Fibroblast of lung (primary cell): ENCODE results near the gene SPC24. TPM values are rescaled to one million over a fixed set of nuclear protein-coding genes. Genes with fewer than 3 reads are reported as not detected.

Source experiments
- DNase-seq, 2 donors: peaks; one replicate each; pipeline versions ENCODE4 v3.0.0 to v3.0.0-alpha.2; 2010; ENCODE audit warnings: low read depth in 2 of 2
- H2AFZ ChIP-seq: 2 replicates; pipeline ENCODE4 v1.5.1; 2012; ENCODE audit warnings: low read length, control low read depth, inconsistent platforms
- H3K27ac ChIP-seq: 2 replicates; pipeline ENCODE4 v1.5.1; 2011; ENCODE audit warnings: low read length, control low read depth; ENCODE audit not compliant: insufficient read depth
- H3K27me3 ChIP-seq: 2 replicates; pipeline ENCODE4 v1.5.1; 2011; ENCODE audit warnings: mild to moderate bottlenecking, low read length; ENCODE audit not compliant: control insufficient read depth, insufficient read depth
- H3K36me3 ChIP-seq: 2 replicates; pipeline ENCODE4 v1.5.1; 2011; ENCODE audit warnings: low read length; ENCODE audit not compliant: control insufficient read depth, insufficient read depth
- H3K4me1 ChIP-seq: 2 replicates; pipeline ENCODE4 v1.5.1; 2011; ENCODE audit warnings: low read length; ENCODE audit not compliant: control insufficient read depth, insufficient read depth; ENCODE audit errors: extremely low read depth
- H3K4me2 ChIP-seq: 2 replicates; pipeline ENCODE4 v1.5.1; 2011; ENCODE audit warnings: low read length, control low read depth; ENCODE audit not compliant: insufficient read depth; ENCODE audit errors: extremely low read depth
- H3K4me3 ChIP-seq, 4 experiments: fragments of 200-600 bp in 1 of 4; sonication (generic) in 1 of 4; replicated peaks in 1 of 4; 2 replicates each; pipeline ENCODE4 v1.5.1; 2011 to 2016; ENCODE audit warnings: low read length in 4 of 4, low read depth in 3 of 4, mild to moderate bottlenecking in 3 of 4, control low read depth in 2 of 4, inconsistent platforms in 1 of 4, mixed read lengths in 1 of 4; ENCODE audit not compliant: insufficient read depth in 1 of 4; ENCODE audit errors: control extremely low read depth in 1 of 4
- H3K79me2 ChIP-seq: 2 replicates; pipeline ENCODE4 v1.5.1; 2012; ENCODE audit warnings: mild to moderate bottlenecking, low read length, inconsistent platforms; ENCODE audit not compliant: control insufficient read depth, insufficient read depth
- H3K9ac ChIP-seq: 2 replicates; pipeline ENCODE4 v1.5.1; 2011; ENCODE audit warnings: mild to moderate bottlenecking, low read length, control low read depth; ENCODE audit not compliant: insufficient read depth
- H3K9me3 ChIP-seq: 2 replicates; pipeline ENCODE4 v1.5.1; 2012; ENCODE audit warnings: low read depth, low read length; ENCODE audit not compliant: control insufficient read depth, insufficient read depth
- H4K20me1 ChIP-seq: 2 replicates; pipeline ENCODE4 v1.5.1; 2011; ENCODE audit warnings: low read length; ENCODE audit not compliant: control insufficient read depth, insufficient read depth; ENCODE audit errors: extremely low read depth
- CTCF ChIP-seq, 2 donors: IDR thresholded peaks in 1 of 2; conservative IDR thresholded peaks in 1 of 2; 1 replicate in 1 of 2; 2 replicates in 1 of 2; pipeline ENCODE4 v1.5.1; 2011 to 2012; ENCODE audit warnings: low read length in 2 of 2, control low read depth in 1 of 2, inconsistent platforms in 1 of 2, low read depth in 1 of 2, mild to moderate bottlenecking in 1 of 2
- EZH2 ChIP-seq: IDR thresholded peaks from 2 replicates; pipeline ENCODE4 v1.5.1; 2012; ENCODE audit warnings: low read length, control low read depth, mild to moderate bottlenecking; ENCODE audit errors: missing control alignments
- polyA plus RNA-seq, 2 donors: library from polyadenylated mRNA; depleted of rRNA in 1 of 2; stranded (reverse) in 1 of 2; unstranded in 1 of 2; fragments of >200 nt; gene quantifications; 2 replicates each; pipeline ENCODE4 v1.2.1, GENCODE V29; 2011 to 2012; ENCODE audit warnings: missing spikeins in 1 of 2
- total RNA-seq: library from RNA; depleted of rRNA; stranded (reverse); fragments of >200 nt; gene quantifications from 2 replicates; pipeline ENCODE4 v1.2.1, GENCODE V29; 2014

Gene SPC24
- total and polyA plus RNA-seq, 2 donors (not counting 1 experiment from before 2014, with no cell fraction given) = 8.1 to 32.0 TPM

GRCh38 chr19:11198769-11199424, 43.3 kb upstream of the SPC24 start:
- Histone ChIP-seq H3K79me2 (peaks cover 34% of the 10 kb centered on the region), H2AFZ (no peak overlapping the region), H3K4me3 (no peak overlapping the region), H3K9ac (no peak overlapping the region), H4K20me1 (no peaks in the 10 kb centered on the region), H3K9me3 (no peaks in the 10 kb centered on the region), H3K27ac (no peak overlapping the region), H3K27me3 (no peaks in the 10 kb centered on the region), H3K36me3 (peaks cover 9% of the 10 kb centered on the region), H3K4me2 (no peak overlapping the region), H3K4me1 (peaks cover 24% of the 10 kb centered on the region)
- no peak for TF ChIP-seq EZH2
- TF ChIP-seq CTCF (conservative IDR thresholded peaks at IDR 0.05 in 1 of 2, IDR thresholded peaks at IDR 0.05 in 1 of 2; ENCODE audit: low read depth in 1 of 2, low read length in 2 of 2) = no peak
- no peak for DNase-seq

GRCh38 chr19:11198175-11198534, 42.6 kb upstream of the SPC24 start:
- Histone ChIP-seq H3K9ac (no peak overlapping the region), H3K4me2 (peak overlapping the region; percentile 35), H4K20me1 (no peaks in the 10 kb centered on the region), H3K4me3 (peak overlapping the region in 1 of 4 experiments; percentile 94), H3K27me3 (no peaks in the 10 kb centered on the region), H3K79me2 (peaks cover 41% of the 10 kb centered on the region), H3K27ac (peak overlapping the region; percentile 34), H3K9me3 (no peaks in the 10 kb centered on the region), H2AFZ (no peak overlapping the region), H3K4me1 (peaks cover 23% of the 10 kb centered on the region), H3K36me3 (peaks cover 16% of the 10 kb centered on the region)
- no peak for TF ChIP-seq CTCF (conservative IDR thresholded peaks at IDR 0.05 in 1 of 2, IDR thresholded peaks at IDR 0.05 in 1 of 2; ENCODE audit: low read depth in 1 of 2, low read length in 2 of 2)
- no peak for TF ChIP-seq EZH2
- no peak for DNase-seq

GRCh38 chr19:11197291-11198174, 42.0 kb upstream of the SPC24 start, which contains the start of gene KANK2:
Gene KANK2 (minus strand): TSS chr19:11197545. CDS start chr19:11194511, 3,034 bp downstream.
- H2AFZ ChIP-seq = no peak within 1 kb of the TSS
- peak within 1 kb of the TSS; percentile 68 for H3K27ac ChIP-seq
- H3K4me3 ChIP-seq = peak within 1 kb of the TSS; percentile 60 to 94 (median 88)
- H4K20me1 ChIP-seq = no peaks in the 10 kb centered on the region
- H3K4me2 ChIP-seq = peak within 1 kb of the TSS; percentile 53
- no peak for TF ChIP-seq EZH2
- TF ChIP-seq CTCF (conservative IDR thresholded peaks at IDR 0.05 in 1 of 2, IDR thresholded peaks at IDR 0.05 in 1 of 2; ENCODE audit: low read depth in 1 of 2, low read length in 2 of 2) = no peak
- peaks cover 48% of the 10 kb centered on the region for H3K79me2 ChIP-seq
- DNase-seq = peak; percentile 63 to 76
- no peaks in the 10 kb centered on the region for H3K27me3 ChIP-seq
- H3K9me3 ChIP-seq = no peaks in the 10 kb centered on the region
- peaks cover 21% of the 10 kb centered on the region for H3K4me1 ChIP-seq
- peaks cover 22% of the 10 kb centered on the region for H3K36me3 ChIP-seq
- peak within 1 kb of the TSS; percentile 77 for H3K9ac ChIP-seq
